Prostate gland (tissue), 2 donors: ENCODE measurements around the gene BARHL2. TPM values are rescaled to one million over a fixed set of nuclear protein-coding genes. Genes with fewer than 3 reads are reported as not detected.

Source experiments
- DNase-seq: peaks from one replicate; pipeline ENCODE4 v3.0.0-alpha.2; 2019; ENCODE audit warnings: low spot score
- H3K27ac ChIP-seq, 2 donors: fragments of 200-600 bp; sonication (generic); 2 replicates each; pipeline ENCODE4 v1.5.1; 2017 to 2019
- H3K27me3 ChIP-seq: fragments of 200-600 bp; sonication (generic); replicated peaks from 2 replicates; pipeline ENCODE4 v1.5.1; 2019; ENCODE audit not compliant: insufficient read depth
- H3K36me3 ChIP-seq, 2 donors: fragments of 200-600 bp; sonication (generic); 1 replicate in 1 of 2; 2 replicates in 1 of 2; pipeline versions ENCODE4 v1.5.1 to v1.8.1; 2017 to 2019
- H3K4me1 ChIP-seq: fragments of 200-600 bp; sonication (generic); replicated peaks from 2 replicates; pipeline ENCODE4 v1.5.1; 2019
- H3K4me3 ChIP-seq, 2 donors: fragments of 200-600 bp; sonication (generic); 2 replicates each; pipeline ENCODE4 v1.5.1; 2017 to 2019
- H3K9me3 ChIP-seq: fragments of 200-600 bp; sonication (generic); 2 replicates; pipeline ENCODE4 v1.5.1; 2017
- CTCF ChIP-seq, 4 experiments: fragments of 200-600 bp in 2 of 4; fragments of 450-650 bp in 2 of 4; sonication (generic) in 2 of 4; IDR thresholded peaks; 1 replicate in 3 of 4; 2 replicates in 1 of 4; pipeline ENCODE4 v1.5.1; 2016 to 2019; ENCODE audit warnings: antibody characterized with exemption in 4 of 4, mild to moderate bottlenecking in 2 of 4, moderate library complexity in 2 of 4
- POLR2A ChIP-seq: fragments of 450-650 bp; IDR thresholded peaks from one replicate; pipeline ENCODE4 v1.6.1; 2016; ENCODE audit warnings: antibody characterized with exemption, mild to moderate bottlenecking
- POLR2AphosphoS5 ChIP-seq: sonication (generic); formaldehyde crosslinking; IDR thresholded peaks from one replicate; pipeline ENCODE4 v1.6.1; 2017; ENCODE audit warnings: antibody characterized with exemption
- WGBS: methylation state at CpG from one replicate; pipeline ENCODE4 v1.1.5; 2018; 5-methylcytosine and 5-hydroxymethylcytosine counted together
- intact Hi-C: fragments of 100-400 bp; cut with DNase I; formaldehyde crosslinking; loops from one replicate; pipeline ENCODE4 v1.14.2; 2022
- total RNA-seq, 2 donors: library from RNA; depleted of rRNA; stranded (reverse); fragments of >200 nt; gene quantifications; one replicate each; pipeline ENCODE4 v1.1.0, GENCODE V29; 2016

BARHL2 gene
- total RNA-seq, 2 donors from 2014 or later: 1.9 TPM; not detected in 1

GRCh38 chr1:90732136-90732535 is 15.0 kb upstream of the BARHL2 start:
- WGBS: 36% methylated on average over 3 of the region's 3 CpGs

GRCh38 chr1:90731382-90732050 is 14.4 kb upstream of the BARHL2 start:
- intact Hi-C loops: no loop called here
- WGBS: 31% methylated on average over 6 of the region's 6 CpGs
- no peaks in the 10 kb centered on the region for H3K36me3 ChIP-seq
- H3K4me3 ChIP-seq: no peak overlapping the region
- no peaks in the 10 kb centered on the region for H3K9me3 ChIP-seq
- no peaks in the 10 kb centered on the region for H3K4me1 ChIP-seq
- no peak for DNase-seq
- no peak for TF ChIP-seq POLR2A
- TF ChIP-seq POLR2AphosphoS5: no peak
- no peak for TF ChIP-seq CTCF (IDR thresholded peaks at IDR 0.05)
- no peak overlapping the region for H3K27ac ChIP-seq
- H3K27me3 ChIP-seq: peaks cover 33% of the 10 kb centered on the region

More at GRCh38 chr1:90732136-90732535, 15.0 kb upstream of the BARHL2 start:
- H3K9me3 ChIP-seq: no peaks in the 10 kb centered on the region
- H3K27me3 ChIP-seq: peaks cover 28% of the 10 kb centered on the region
- H3K36me3 ChIP-seq: no peaks in the 10 kb centered on the region
- H3K4me1 ChIP-seq: no peaks in the 10 kb centered on the region
- H3K4me3 ChIP-seq: no peak overlapping the region
- no peak for DNase-seq
- no peak overlapping the region for H3K27ac ChIP-seq
- no peak for TF ChIP-seq CTCF (IDR thresholded peaks at IDR 0.05)
- TF ChIP-seq POLR2A: no peak
- TF ChIP-seq POLR2AphosphoS5: no peak
- intact Hi-C loops: no loop called here

- WGBS: 2% methylated on average over 51 of the region's 51 CpGs
These were observed 13.3 kb upstream of the BARHL2 start for GRCh38 chr1:90730243-90731022.

GRCh38 chr1:90729504-90730242 is 12.6 kb upstream of the BARHL2 start:
- intact Hi-C loops: no loop called here
- DNase-seq: no peak
- Histone ChIP-seq H3K36me3 (no peaks in the 10 kb centered on the region), H3K9me3 (no peaks in the 10 kb centered on the region), H3K27me3 (peaks cover 49% of the 10 kb centered on the region), H3K4me1 (peaks cover 7% of the 10 kb centered on the region), H3K27ac (no peak overlapping the region), H3K4me3 (no peak overlapping the region)
- no peak for TF ChIP-seq POLR2A
- TF ChIP-seq CTCF (IDR thresholded peaks at IDR 0.05): no peak
- TF ChIP-seq POLR2AphosphoS5: no peak
- 10% methylated on average over 36 of the region's 36 CpGs for WGBS

More at GRCh38 chr1:90730243-90731022, 13.3 kb upstream of the BARHL2 start:
- Histone ChIP-seq H3K9me3 (no peaks in the 10 kb centered on the region), H3K36me3 (no peaks in the 10 kb centered on the region), H3K27ac (no peak overlapping the region), H3K27me3 (peaks cover 42% of the 10 kb centered on the region), H3K4me1 (peaks cover 7% of the 10 kb centered on the region), H3K4me3 (no peak overlapping the region)
- TF ChIP-seq POLR2AphosphoS5: no peak
- no peak for TF ChIP-seq CTCF (IDR thresholded peaks at IDR 0.05)
- no peak for TF ChIP-seq POLR2A
- intact Hi-C loops: no loop called here
- no peak for DNase-seq
